DOHH2 (cell line): ENCODE measurements around the gene KLHDC7A.

Source experiments
- EZH2phosphoT487 ChIP-seq: fragments of 200-600 bp; sonication (generic); IDR thresholded peaks from 2 replicates; pipeline ENCODE4 v1.6.1; 2017; ENCODE audit warnings: borderline replicate concordance, mild to moderate bottlenecking, antibody characterized with exemption, low read length, moderate library complexity, mixed read lengths
- TF ChIP-seq, protein P1 (sequence below): fragments of 200-600 bp; sonication (generic); IDR thresholded peaks from one replicate; pipeline ENCODE4 v1.5.1; 2014; ENCODE audit warnings: antibody characterized with exemption, mild to moderate bottlenecking, low read depth, low read length; ENCODE audit not compliant: poor library complexity, severe bottlenecking

DNA sequence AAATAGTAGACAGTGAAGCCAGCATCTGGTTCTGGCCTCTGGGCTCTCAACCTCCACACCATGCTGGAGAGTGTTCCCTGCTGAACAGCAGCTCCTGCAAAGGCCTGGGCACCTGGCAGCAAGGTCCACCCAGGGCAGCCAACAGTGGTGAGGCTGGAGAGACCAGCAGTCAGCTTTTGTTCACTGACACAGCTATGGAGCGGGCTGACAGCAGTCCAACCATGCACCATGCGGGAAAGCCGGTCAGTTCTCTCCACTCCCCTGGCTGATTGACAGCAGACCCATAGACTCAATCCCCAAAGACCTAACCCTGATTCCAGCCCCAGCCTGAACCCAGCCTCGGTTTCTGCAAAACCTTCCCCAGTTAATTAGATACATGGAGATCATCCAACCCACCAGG lies 49.0 kb downstream of the KLHDC7A start:
- TF ChIP-seq, protein P1, sequence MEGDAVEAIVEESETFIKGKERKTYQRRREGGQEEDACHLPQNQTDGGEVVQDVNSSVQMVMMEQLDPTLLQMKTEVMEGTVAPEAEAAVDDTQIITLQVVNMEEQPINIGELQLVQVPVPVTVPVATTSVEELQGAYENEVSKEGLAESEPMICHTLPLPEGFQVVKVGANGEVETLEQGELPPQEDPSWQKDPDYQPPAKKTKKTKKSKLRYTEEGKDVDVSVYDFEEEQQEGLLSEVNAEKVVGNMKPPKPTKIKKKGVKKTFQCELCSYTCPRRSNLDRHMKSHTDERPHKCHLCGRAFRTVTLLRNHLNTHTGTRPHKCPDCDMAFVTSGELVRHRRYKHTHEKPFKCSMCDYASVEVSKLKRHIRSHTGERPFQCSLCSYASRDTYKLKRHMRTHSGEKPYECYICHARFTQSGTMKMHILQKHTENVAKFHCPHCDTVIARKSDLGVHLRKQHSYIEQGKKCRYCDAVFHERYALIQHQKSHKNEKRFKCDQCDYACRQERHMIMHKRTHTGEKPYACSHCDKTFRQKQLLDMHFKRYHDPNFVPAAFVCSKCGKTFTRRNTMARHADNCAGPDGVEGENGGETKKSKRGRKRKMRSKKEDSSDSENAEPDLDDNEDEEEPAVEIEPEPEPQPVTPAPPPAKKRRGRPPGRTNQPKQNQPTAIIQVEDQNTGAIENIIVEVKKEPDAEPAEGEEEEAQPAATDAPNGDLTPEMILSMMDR: no peak
- TF ChIP-seq EZH2phosphoT487: no peak
